ENCODE data around the gene H2BW2. TPM values are rescaled to one million over a fixed set of nuclear protein-coding genes. Genes with fewer than 3 reads are reported as not detected.
"Not testable (repeated sequence)": the region's sequence is repeated elsewhere in the genome, so short reads cannot be mapped to it uniquely, and the experiment has no call there.

The H2BW2 gene
- total RNA-seq, 2 donors from 2014 or later, result not detected

GRCh38 chrX:104018126-104018525, 21.6 kb upstream of the H2BW2 start:
- Histone ChIP-seq H3K4me3 (no peak overlapping the region), H3K4me1 (no peaks in the 10 kb centered on the region), H3K27me3 (no peaks in the 10 kb centered on the region), H3K9ac (ENCODE audit: low read depth in 2 of 2, low read length in 2 of 2) (no peak overlapping the region), H3K9me3 (no peaks in the 10 kb centered on the region), H3K36me3 (no peaks in the 10 kb centered on the region), H3K27ac (no peak overlapping the region)
- intact Hi-C loops (cut with DNase I), result no loop called here
- no peak for DNase-seq
- TF ChIP-seq CTCF (IDR thresholded peaks at IDR 0.05), result no peak

GRCh38 chrX:104041003-104041402, 1.2 kb downstream of the H2BW2 start:
- no peak overlapping the region for H3K27ac ChIP-seq
- intact Hi-C loops (cut with DNase I), result no loop called here
- H3K9ac ChIP-seq (ENCODE audit: low read depth in 2 of 2, low read length in 2 of 2), result no peak overlapping the region
- no peak for TF ChIP-seq CTCF (IDR thresholded peaks at IDR 0.05)
- H3K36me3 ChIP-seq, result no peaks in the 10 kb centered on the region
- DNase-seq, result no peak
- H3K4me3 ChIP-seq, result no peak overlapping the region
- H3K27me3 ChIP-seq, result no peaks in the 10 kb centered on the region
- no peaks in the 10 kb centered on the region for H3K9me3 ChIP-seq
- no peaks in the 10 kb centered on the region for H3K4me1 ChIP-seq

GRCh38 chrX:104045642-104046041, 5.9 kb downstream of the H2BW2 start:
- Histone ChIP-seq H3K4me1 (no peaks in the 10 kb centered on the region), H3K4me3 (no peak overlapping the region), H3K27me3 (no peaks in the 10 kb centered on the region), H3K9ac (ENCODE audit: low read depth in 2 of 2, low read length in 2 of 2) (no peak overlapping the region), H3K36me3 (no peaks in the 10 kb centered on the region), H3K9me3 (no peaks in the 10 kb centered on the region), H3K27ac (no peak overlapping the region)
- TF ChIP-seq CTCF (IDR thresholded peaks at IDR 0.05), result no peak
- no peak for DNase-seq
- intact Hi-C loops (cut with DNase I), result no loop called here

- intact Hi-C loops (cut with DNase I), result no loop called here
- TF ChIP-seq CTCF (IDR thresholded peaks at IDR 0.05), result no peak
- DNase-seq, result no peak
- H3K4me1 ChIP-seq, result no peaks in the 10 kb centered on the region
- no peak overlapping the region for H3K27ac ChIP-seq
- H3K9ac ChIP-seq (ENCODE audit: low read depth in 2 of 2, low read length in 2 of 2), result no peak overlapping the region
- no peaks in the 10 kb centered on the region for H3K36me3 ChIP-seq
- H3K27me3 ChIP-seq, result no peaks in the 10 kb centered on the region
- H3K4me3 ChIP-seq, result no peak overlapping the region
- no peaks in the 10 kb centered on the region for H3K9me3 ChIP-seq
Measured at GRCh38 chrX:104047171-104047570, 7.4 kb downstream of the H2BW2 start.

GRCh38 chrX:104054956-104055355, 15.2 kb downstream of the H2BW2 start:
- intact Hi-C loops (cut with DNase I); H3K27me3 ChIP-seq: not testable (repeated sequence)

GRCh38 chrX:104062636-104063035, 22.9 kb downstream of the H2BW2 start:
- intact Hi-C loops (cut with DNase I); H3K27ac ChIP-seq; DNase-seq; H3K4me3 ChIP-seq; H3K9ac ChIP-seq (ENCODE audit: low read depth in 2 of 2, low read length in 2 of 2); H3K4me1 ChIP-seq; H3K36me3 ChIP-seq; H3K9me3 ChIP-seq; H3K27me3 ChIP-seq: not testable (repeated sequence)

More at GRCh38 chrX:104054956-104055355, 15.2 kb downstream of the H2BW2 start:
- not testable (repeated sequence) for DNase-seq; H3K9me3 ChIP-seq; H3K36me3 ChIP-seq; H3K4me3 ChIP-seq; H3K9ac ChIP-seq (ENCODE audit: low read depth in 2 of 2, low read length in 2 of 2); H3K4me1 ChIP-seq; H3K27ac ChIP-seq

GRCh38 chrX:104075778-104076445, 36.2 kb downstream of the H2BW2 start, which contains the start of gene TMSB15C:
TMSB15C (minus strand) TSS chrX:104076236.
- H3K27ac ChIP-seq; H3K4me1 ChIP-seq; H3K9me3 ChIP-seq; H3K4me3 ChIP-seq; intact Hi-C loops (cut with DNase I); H3K27me3 ChIP-seq; H3K9ac ChIP-seq (ENCODE audit: low read depth in 2 of 2, low read length in 2 of 2); H3K36me3 ChIP-seq; DNase-seq: not testable (repeated sequence)

- H3K27me3 ChIP-seq, result not testable (repeated sequence)
Measured at GRCh38 chrX:104077854-104078253, 38.1 kb downstream of the H2BW2 start.

More at GRCh38 chrX:104077854-104078253, 38.1 kb downstream of the H2BW2 start:
- H3K9ac ChIP-seq (ENCODE audit: low read depth in 2 of 2, low read length in 2 of 2); intact Hi-C loops (cut with DNase I); H3K9me3 ChIP-seq; H3K36me3 ChIP-seq; H3K4me1 ChIP-seq; H3K27ac ChIP-seq; DNase-seq; H3K4me3 ChIP-seq: not testable (repeated sequence)
